Ectodermal cell (in vitro differentiated cells): ENCODE results near the gene SERINC4.
"Not testable (repeated sequence)": the region's sequence is repeated elsewhere in the genome, so short reads cannot be mapped to it uniquely, and the experiment has no call there.

Experiments used
- H3K27ac ChIP-seq: 2 replicates; pipeline ENCODE4 v1.7.0; 2013; ENCODE audit warnings: mild to moderate bottlenecking, low read depth, low read length; ENCODE audit not compliant: insufficient read depth, poor library complexity, severe bottlenecking
- H3K27me3 ChIP-seq: 2 replicates; pipeline ENCODE4 v1.7.0; 2013; ENCODE audit warnings: mild to moderate bottlenecking, low read length; ENCODE audit not compliant: insufficient read depth, control insufficient read depth, poor library complexity, severe bottlenecking
- H3K36me3 ChIP-seq: one replicate; pipeline ENCODE4 v1.7.0; 2013; ENCODE audit warnings: low read length; ENCODE audit not compliant: control insufficient read depth, insufficient read depth
- H3K4me1 ChIP-seq: one replicate; pipeline ENCODE4 v1.7.0; 2013; ENCODE audit warnings: low read length; ENCODE audit not compliant: control insufficient read depth, insufficient read depth
- H3K4me3 ChIP-seq: 2 replicates; pipeline ENCODE4 v1.7.0; 2013; ENCODE audit warnings: low read depth, low read length, control low read depth; ENCODE audit not compliant: insufficient read depth
- H3K9me3 ChIP-seq: 2 replicates; pipeline ENCODE4 v1.7.0; 2013; ENCODE audit warnings: mild to moderate bottlenecking, low read length, moderate library complexity; ENCODE audit not compliant: control insufficient read depth
- WGBS, 2 experiments: methylation state at CpG; one replicate each; pipeline ENCODE4 v1.1.7; 2013; ENCODE audit warnings: missing lambda C conversion rate in 2 of 2; 5-methylcytosine and 5-hydroxymethylcytosine counted together

SERINC4 gene

GRCh38 chr15:43824302-43825246 is 24.6 kb upstream of the SERINC4 start, which contains the start of gene MFAP1:
TSS of gene MFAP1 (minus strand) at chr15:43824690. CDS start at chr15:43824569, 121 bp downstream.
- H3K4me1 ChIP-seq, result peaks cover 6% of the 10 kb centered on the region
- no peaks in the 10 kb centered on the region for H3K27me3 ChIP-seq
- H3K27ac ChIP-seq, result peak within 1 kb of the TSS; percentile 5
- H3K36me3 ChIP-seq, result no peaks in the 10 kb centered on the region
- peak within 1 kb of the TSS; percentile 49 for H3K4me3 ChIP-seq
- WGBS, 2 experiments, result 12% methylated on average over 46 of the region's 46 CpGs
- H3K9me3 ChIP-seq, result no peaks in the 10 kb centered on the region

- Histone ChIP-seq H3K27ac (no peak overlapping the region), H3K27me3 (no peaks in the 10 kb centered on the region), H3K4me1 (peaks cover 6% of the 10 kb centered on the region), H3K9me3 (no peaks in the 10 kb centered on the region), H3K4me3 (no peak overlapping the region), H3K36me3 (peaks cover 6% of the 10 kb centered on the region)
- 80 to 100% methylated on average over 1 of the region's 3 CpGs for WGBS, 2 experiments
These were observed 21.5 kb upstream of the SERINC4 start for GRCh38 chr15:43821505-43821904.

GRCh38 chr15:43815064-43815463 is 15.0 kb upstream of the SERINC4 start:
- H3K36me3 ChIP-seq, result peaks cover 44% of the 10 kb centered on the region
- H3K27ac ChIP-seq, H3K27me3 ChIP-seq, H3K9me3 ChIP-seq, H3K4me1 ChIP-seq, H3K4me3 ChIP-seq: not testable (repeated sequence)
- 90 to 93% methylated on average over 5 of the region's 5 CpGs for WGBS, 2 experiments

GRCh38 chr15:43808960-43809678 is 9.1 kb upstream of the SERINC4 start:
- WGBS, 2 experiments, result 96 to 97% methylated on average over 6 of the region's 6 CpGs
- Histone ChIP-seq H3K4me1 (no peaks in the 10 kb centered on the region), H3K27me3 (no peaks in the 10 kb centered on the region), H3K9me3 (no peaks in the 10 kb centered on the region), H3K36me3 (peaks cover 76% of the 10 kb centered on the region), H3K4me3 (no peak overlapping the region), H3K27ac (no peak overlapping the region)

GRCh38 chr15:43808435-43808950 is 8.5 kb upstream of the SERINC4 start:
- no peaks in the 10 kb centered on the region for H3K4me1 ChIP-seq
- WGBS, 2 experiments, result 96 to 97% methylated on average over 4 to 5 of the region's 5 CpGs

GRCh38 chr15:43802676-43803075 is 2.7 kb upstream of the SERINC4 start:
- WGBS, 2 experiments, result 93 to 94% methylated on average over 7 of the region's 7 CpGs

More at GRCh38 chr15:43808435-43808950, 8.5 kb upstream of the SERINC4 start:
- no peak overlapping the region for H3K27ac ChIP-seq
- H3K36me3 ChIP-seq, result peaks cover 77% of the 10 kb centered on the region
- H3K9me3 ChIP-seq, result no peaks in the 10 kb centered on the region
- no peaks in the 10 kb centered on the region for H3K27me3 ChIP-seq
- H3K4me3 ChIP-seq, result no peak overlapping the region

GRCh38 chr15:43800286-43801141 is 494 bp upstream of the SERINC4 start, which contains the start of gene HYPK:
TSS of gene HYPK (plus strand) at chr15:43800599. CDS start at chr15:43800623, 24 bp downstream.
- Histone ChIP-seq H3K27ac (peak within 1 kb of the TSS; percentile 78), H3K4me3 (peak within 1 kb of the TSS; percentile 71), H3K36me3 (peaks cover 29% of the 10 kb centered on the region), H3K27me3 (no peaks in the 10 kb centered on the region), H3K9me3 (no peaks in the 10 kb centered on the region), H3K4me1 (peaks cover 6% of the 10 kb centered on the region)
- WGBS, 2 experiments, result 15% methylated on average over 44 of the region's 44 CpGs

More at GRCh38 chr15:43802676-43803075, 2.7 kb upstream of the SERINC4 start:
- peaks cover 43% of the 10 kb centered on the region for H3K36me3 ChIP-seq
- not testable (repeated sequence) for H3K4me3 ChIP-seq, H3K9me3 ChIP-seq, H3K27me3 ChIP-seq, H3K4me1 ChIP-seq, H3K27ac ChIP-seq

- WGBS, 2 experiments, result 89 to 92% methylated on average over 15 to 16 of the region's 16 CpGs
- H3K4me1 ChIP-seq, result peaks cover 9% of the 10 kb centered on the region
- H3K27me3 ChIP-seq, result no peaks in the 10 kb centered on the region
- no peak overlapping the region for H3K4me3 ChIP-seq
- H3K9me3 ChIP-seq, result no peaks in the 10 kb centered on the region
- peak overlapping the region; percentile 78 for H3K27ac ChIP-seq
- peaks cover 18% of the 10 kb centered on the region for H3K36me3 ChIP-seq
These were observed 643 bp downstream of the SERINC4 start for GRCh38 chr15:43799209-43799944.

- WGBS, 2 experiments, result 83 to 94% methylated on average over 2 to 3 of the region's 3 CpGs
- Histone ChIP-seq H3K36me3 (peaks cover 15% of the 10 kb centered on the region), H3K4me1 (peaks cover 14% of the 10 kb centered on the region)
These were observed 3.5 kb downstream of the SERINC4 start for GRCh38 chr15:43796566-43796965.

More at GRCh38 chr15:43796566-43796965, 3.5 kb downstream of the SERINC4 start:
- no peak overlapping the region for H3K4me3 ChIP-seq
- no peak overlapping the region for H3K27ac ChIP-seq
- no peaks in the 10 kb centered on the region for H3K9me3 ChIP-seq
- no peaks in the 10 kb centered on the region for H3K27me3 ChIP-seq
